Activated T-helper 9 cell treated with anti-CD3 and anti-CD28 coated beads, Interleukin-2, amount 50 U/mL, for 16 hours (primary cell): Measurements from ENCODE around the gene PLEKHA5.
A peak's percentile ranks its signal among the peaks of the same experiment; 100 is the strongest.

Source experiments
- DNase-seq: peaks from one replicate; pipeline ENCODE4 v3.0.0-alpha.2; 2020; ENCODE audit warnings: low read depth

PLEKHA5 gene

GRCh38 chr12:19128485-19128884, 1.0 kb upstream of the PLEKHA5 start:
- no peak for DNase-seq

DNA sequence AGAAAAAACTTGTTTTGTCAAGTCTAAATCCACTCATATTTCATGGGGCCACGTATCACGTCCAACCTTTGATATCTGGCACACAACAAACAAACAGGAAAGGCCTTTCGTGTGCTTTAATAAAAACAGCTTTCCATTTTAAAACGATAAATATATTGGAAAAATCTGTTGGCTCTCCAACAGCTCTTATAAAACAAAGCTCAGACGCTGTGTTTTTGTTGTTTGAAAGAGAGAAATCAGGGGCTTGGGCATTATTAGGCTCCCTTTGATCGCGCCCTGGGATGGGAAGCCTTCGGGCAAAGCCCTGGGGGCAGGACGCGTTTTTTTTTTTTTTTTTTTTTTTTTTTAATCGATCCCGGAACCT, 429 bp upstream of the PLEKHA5 start:
- no peak for DNase-seq

DNA sequence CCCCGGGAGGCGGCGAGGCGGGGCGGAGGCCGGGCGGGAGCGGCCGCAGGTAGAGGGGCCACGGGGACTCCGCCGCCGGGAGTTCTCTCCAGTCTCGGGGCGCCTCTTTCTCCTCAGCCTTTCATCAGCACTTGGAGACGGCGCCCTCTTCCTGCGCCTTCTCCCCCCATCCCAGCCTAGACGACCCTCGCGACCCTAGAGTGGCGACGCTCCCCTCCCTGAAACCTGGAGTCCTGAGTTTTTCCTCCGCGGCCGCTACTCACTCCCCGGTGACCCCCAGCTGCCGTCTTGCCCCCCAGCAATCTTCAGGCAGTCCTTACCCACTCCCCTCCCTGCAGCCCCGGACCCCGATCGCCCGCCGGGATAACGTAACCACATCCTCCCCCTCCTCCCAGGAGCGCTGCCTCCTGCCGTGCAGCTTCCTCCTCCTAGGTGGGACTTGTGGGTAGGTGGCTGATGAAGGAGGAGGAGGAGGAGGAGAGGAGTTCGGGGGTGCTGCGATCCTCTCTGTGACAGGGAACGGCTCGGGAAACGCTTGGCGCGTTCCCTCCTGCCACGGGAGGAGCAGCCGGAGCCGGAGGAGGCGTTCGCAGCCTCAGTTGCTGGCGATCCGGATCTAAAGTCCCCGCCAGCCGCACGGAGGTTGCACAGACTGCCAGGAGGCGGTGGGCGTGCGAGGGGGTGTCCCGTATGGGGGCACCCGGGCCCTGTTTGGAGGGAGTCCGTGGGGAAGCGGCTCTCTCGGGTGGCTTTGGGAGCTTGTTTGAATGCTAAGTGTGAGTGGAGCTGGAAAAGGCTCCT, 891 bp downstream of the PLEKHA5 start:
- peak; percentile 17 for DNase-seq

- DNase-seq = no peak
Measured at GRCh38 chr12:19131025-19131444, 1.5 kb downstream of the PLEKHA5 start.

GRCh38 chr12:19138551-19138950, 9.0 kb downstream of the PLEKHA5 start:
- DNase-seq = no peak

DNA sequence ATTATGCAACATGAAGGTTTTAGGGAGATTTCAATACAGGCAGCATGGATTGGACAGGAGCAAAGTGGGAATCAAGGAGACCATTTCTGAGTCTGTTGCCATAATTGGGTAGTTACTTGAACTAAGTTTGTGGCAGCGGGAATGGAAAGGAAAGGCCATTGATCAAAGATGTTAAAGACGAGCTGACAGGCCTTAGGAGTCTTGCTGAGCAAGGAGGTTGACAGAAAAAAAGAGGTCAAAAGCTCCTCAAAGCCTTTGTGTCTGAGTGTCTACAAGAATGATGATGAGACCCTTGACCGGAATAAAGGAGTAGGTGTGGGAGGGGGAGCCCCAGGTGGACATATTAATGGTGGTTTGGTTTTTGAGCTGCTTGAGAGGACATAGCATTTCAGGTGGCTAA, 9.4 kb downstream of the PLEKHA5 start:
- DNase-seq = no peak

DNA sequence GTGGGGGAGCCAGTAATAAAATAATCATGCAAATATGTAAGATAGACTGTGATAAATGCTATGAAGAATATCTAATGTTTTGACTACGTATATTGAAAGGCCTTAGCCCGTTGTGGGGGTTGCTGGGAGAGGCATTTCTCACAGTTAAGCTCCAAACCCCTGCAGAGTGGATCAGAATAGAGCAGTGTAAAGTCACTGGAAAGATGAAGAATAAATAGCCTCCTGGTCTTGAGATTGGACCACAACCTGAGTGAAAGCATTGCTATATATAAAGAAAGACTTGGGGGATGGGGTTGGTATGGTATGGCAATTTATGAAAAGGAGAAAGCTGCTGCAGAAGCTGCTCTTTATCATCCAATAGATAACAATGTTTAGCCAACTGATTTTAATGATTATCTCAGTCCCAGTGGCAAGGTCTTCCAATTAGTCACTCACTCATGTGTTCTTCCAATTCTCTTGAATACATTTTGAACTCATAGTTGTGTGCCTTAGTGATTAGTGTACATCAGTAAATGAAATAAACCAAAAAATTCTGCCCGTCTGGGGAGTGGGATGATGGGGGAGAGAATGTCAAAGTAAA, 10.2 kb downstream of the PLEKHA5 start:
- no peak for DNase-seq

- no peak for DNase-seq
Measured at GRCh38 chr12:19140381-19141236, 11.1 kb downstream of the PLEKHA5 start.

GRCh38 chr12:19142499-19142898, 13.0 kb downstream of the PLEKHA5 start:
- DNase-seq = no peak

DNA sequence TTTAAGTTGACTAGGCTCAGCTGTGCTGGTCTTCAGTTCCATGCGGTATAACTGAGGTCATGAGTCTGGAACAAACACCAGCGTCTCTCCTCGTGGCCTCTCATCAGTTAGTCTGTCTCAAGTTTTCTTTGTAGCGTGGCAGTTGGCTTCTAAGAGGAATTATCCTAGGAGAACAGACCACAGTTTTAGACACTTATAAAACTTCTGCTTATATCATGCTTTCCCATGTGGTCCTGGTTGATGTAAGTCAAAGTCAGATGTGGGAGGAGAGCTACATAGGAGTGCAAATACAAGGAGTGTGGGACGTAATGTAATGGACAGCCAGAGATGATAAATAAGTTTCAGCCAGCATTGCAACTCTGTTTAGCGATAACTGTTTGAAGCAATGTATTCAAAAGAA, 14.8 kb downstream of the PLEKHA5 start:
- no peak for DNase-seq

- DNase-seq = no peak
Measured at GRCh38 chr12:19144985-19145384, 15.5 kb downstream of the PLEKHA5 start.

GRCh38 chr12:19148860-19149259, 19.3 kb downstream of the PLEKHA5 start:
- DNase-seq = no peak

- no peak for DNase-seq
Measured at GRCh38 chr12:19150273-19150900, 20.9 kb downstream of the PLEKHA5 start.

- no peak for DNase-seq
Measured at GRCh38 chr12:19151298-19151697, 21.8 kb downstream of the PLEKHA5 start.

GRCh38 chr12:19153396-19153795, 23.9 kb downstream of the PLEKHA5 start:
- no peak for DNase-seq

DNA sequence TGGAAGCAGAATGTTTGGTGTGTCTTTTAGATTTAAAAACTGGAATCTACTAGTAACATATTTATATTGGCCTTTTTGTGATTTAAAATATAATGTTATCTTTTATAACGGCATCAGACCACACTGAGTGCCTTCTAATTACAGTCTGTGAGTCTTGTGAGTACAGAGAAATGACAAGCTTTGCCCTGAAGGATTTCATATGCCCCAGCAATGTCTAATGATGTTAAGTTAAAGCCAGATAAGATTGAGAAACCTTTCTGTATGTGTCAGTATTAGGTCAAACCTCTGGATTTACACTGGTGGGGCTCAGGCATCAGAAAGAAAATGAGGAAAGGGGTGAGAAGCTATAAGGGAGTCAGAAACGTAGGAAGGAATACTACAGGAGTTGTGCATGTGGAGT, 25.2 kb downstream of the PLEKHA5 start:
- DNase-seq = no peak

DNA sequence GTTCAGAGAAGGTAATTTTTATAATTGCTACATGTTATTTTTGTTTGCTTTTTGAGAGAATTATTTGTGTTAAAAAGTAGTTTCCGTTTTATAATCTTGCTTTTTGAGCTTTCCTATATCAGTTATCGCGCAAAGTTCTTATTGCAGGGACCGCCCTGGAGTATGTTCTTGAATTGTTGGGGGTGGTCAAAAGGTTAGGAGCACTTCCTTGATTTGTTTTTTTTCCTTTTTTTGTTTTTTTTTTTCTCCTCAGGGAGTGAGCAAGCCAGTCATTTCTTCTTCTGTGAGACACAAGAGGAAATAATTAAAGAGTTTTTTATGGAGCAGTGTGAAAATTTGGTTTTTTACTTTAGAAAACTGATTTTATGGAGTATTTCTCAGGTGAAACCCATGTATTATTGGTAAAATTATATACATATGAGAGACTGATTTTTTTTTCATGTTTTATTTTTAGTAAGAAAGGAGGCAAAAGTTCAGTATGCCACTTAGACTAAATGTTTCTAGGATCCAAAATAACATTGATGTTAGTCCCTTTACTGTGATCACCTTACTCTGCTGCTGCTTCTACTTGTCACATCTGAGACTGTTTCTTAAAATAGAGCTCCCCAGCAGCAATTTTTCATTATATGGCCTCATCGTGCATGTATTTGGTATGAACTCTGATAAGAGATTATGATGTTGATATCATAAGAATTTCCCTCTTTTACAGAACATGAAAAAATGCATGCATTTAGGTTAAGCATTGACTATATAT, 26.6 kb downstream of the PLEKHA5 start:
- no peak for DNase-seq

- DNase-seq = no peak
Measured at GRCh38 chr12:19158923-19159322, 29.4 kb downstream of the PLEKHA5 start.

DNA sequence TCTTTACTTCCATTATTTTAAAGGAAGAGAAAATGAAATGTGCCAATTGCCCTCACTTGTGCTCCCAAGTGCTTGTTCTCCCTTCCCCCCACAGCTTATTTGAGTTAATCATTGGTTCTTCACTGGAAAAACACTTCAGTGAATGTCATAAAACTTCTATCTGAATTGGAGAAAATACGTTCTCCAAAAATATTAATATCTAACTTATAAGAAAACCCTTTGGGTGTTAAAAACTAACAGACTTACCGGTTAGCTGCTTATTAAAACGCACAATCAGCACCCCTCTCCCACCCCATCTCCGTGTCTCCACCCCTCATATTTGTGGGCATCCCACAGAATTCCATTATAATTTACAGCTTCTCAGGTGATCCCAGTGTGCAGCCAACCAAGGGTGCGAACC, 31.7 kb downstream of the PLEKHA5 start:
- no peak for DNase-seq

- no peak for DNase-seq
Measured at GRCh38 chr12:19165451-19165850, 35.9 kb downstream of the PLEKHA5 start.

- no peak for DNase-seq
Measured at GRCh38 chr12:19166387-19166786, 36.9 kb downstream of the PLEKHA5 start.

- no peak for DNase-seq
Measured at GRCh38 chr12:19166956-19167355, 37.4 kb downstream of the PLEKHA5 start.
